GM19239 (cell line): ENCODE measurements around the gene SDHAF3.

Experiments used
- DNase-seq: peaks from one replicate; pipeline ENCODE4 v3.0.0; 2011; ENCODE audit warnings: low spot score; ENCODE audit not compliant: insufficient read length
- FAIRE-seq: peaks from 2 replicates; lab custom pipeline; 2011; peaks lifted over from hg19 to GRCh38; lab: Jason Lieb, UNC

The SDHAF3 gene

GRCh38 chr7:97200018-97200417 lies 82.5 kb downstream of the SDHAF3 start:
- DNase-seq (no peak), FAIRE-seq (no peak)

- DNase-seq, result no peak
Measured at GRCh38 chr7:97203957-97204356, 86.5 kb downstream of the SDHAF3 start.

DNA sequence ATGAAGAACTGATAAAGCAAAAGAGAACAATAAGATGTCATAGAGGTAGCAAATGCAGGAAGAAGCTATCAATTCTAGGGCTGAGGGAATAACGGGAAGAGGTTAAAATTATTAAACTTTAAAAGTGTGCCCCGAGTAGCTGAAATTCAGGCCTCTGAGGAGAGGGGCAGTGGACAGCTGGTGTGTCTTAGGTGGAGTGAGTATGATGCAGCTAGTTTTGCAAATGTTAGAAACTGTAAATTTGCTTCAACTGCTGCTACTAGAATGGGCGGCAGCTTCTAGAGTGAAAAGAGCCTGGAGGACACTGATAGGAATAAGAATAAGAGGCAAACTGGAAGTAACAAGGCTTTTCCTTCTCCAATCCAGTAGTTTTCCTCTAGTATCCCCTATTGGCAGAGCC lies 87.3 kb downstream of the SDHAF3 start:
- FAIRE-seq (no peak), DNase-seq (no peak)

More at GRCh38 chr7:97203957-97204356, 86.5 kb downstream of the SDHAF3 start:
- no peak for FAIRE-seq

GRCh38 chr7:97215556-97215955 lies 98.1 kb downstream of the SDHAF3 start:
- FAIRE-seq (no peak), DNase-seq (no peak)

DNA sequence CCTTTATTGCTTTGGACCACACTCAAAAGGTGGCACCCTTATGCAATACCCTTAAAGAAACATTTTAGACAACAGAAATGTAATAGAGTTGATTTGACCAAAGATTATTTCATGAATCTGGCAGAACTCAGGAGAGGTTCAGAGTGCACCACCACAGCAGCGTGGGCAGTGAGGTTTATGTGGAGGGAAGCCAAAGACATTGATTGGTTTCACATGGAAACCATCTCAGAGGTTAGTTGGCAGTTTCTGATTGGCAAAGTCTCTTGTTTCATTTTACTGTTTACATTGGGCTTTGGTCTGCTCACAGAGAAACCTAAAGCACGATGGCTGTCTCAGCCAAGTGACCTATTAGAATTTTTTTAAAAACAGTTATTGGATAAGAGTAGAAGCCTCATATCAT lies 101.3 kb downstream of the SDHAF3 start:
- no peak for DNase-seq
- FAIRE-seq, result no peak

DNA sequence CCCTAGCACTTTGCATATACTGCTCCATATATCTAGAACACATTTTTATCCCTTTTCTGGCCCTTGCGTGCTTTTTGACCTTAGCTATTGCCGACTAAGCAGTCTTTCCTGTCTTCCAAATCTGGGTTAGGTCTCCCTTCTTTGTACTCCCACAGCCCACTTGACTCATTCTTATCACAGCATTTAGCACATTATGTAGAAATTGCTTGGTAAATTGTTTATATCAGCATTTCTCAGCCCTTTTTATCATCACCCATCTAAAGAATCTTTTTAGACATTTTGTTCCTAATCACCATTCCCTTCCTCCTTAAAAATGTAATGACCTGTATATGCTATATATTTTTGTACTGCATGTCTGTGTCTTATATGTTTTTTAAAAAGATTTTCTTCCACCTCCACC lies 101.7 kb downstream of the SDHAF3 start:
- FAIRE-seq (no peak), DNase-seq (no peak)

- DNase-seq (no peak), FAIRE-seq (no peak)
Measured at GRCh38 chr7:97224316-97224715, 106.8 kb downstream of the SDHAF3 start.

- FAIRE-seq (peak; percentile 8), DNase-seq (peak; percentile 9)
Measured at GRCh38 chr7:97226541-97226940, 109.0 kb downstream of the SDHAF3 start.
